ENCODE results near the gene CKAP4. TPM values are rescaled to one million over a fixed set of nuclear protein-coding genes. Genes with fewer than 3 reads are reported as not detected.

Gene CKAP4
- polyA plus RNA-seq, 1 donor: 108 TPM

GRCh38 chr12:106205208-106206069, 42.4 kb downstream of the CKAP4 start:
- no peak for DNase-seq

DNA sequence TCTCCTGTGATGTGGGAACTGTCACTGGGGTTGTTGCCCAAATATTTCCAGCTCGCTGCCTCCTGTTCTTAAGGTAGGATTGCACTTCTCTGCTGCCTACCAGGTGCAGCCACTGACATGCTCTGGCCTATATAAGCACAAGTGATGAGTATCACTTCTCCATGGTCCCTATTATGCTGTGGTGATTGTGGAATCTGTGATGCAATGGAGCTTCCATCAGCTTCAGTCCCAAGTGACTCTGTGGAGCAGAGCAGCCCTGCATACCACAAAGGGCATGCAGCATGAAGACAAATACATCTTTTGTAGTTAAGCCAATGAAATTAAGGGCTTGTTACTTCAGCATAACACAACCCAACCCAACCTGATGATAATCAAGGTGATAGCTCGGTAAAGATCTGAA, 43.5 kb downstream of the CKAP4 start:
- no peak for DNase-seq

- no peak for DNase-seq
Observed at GRCh38 chr12:106197906-106198623, 49.8 kb downstream of the CKAP4 start.

DNA sequence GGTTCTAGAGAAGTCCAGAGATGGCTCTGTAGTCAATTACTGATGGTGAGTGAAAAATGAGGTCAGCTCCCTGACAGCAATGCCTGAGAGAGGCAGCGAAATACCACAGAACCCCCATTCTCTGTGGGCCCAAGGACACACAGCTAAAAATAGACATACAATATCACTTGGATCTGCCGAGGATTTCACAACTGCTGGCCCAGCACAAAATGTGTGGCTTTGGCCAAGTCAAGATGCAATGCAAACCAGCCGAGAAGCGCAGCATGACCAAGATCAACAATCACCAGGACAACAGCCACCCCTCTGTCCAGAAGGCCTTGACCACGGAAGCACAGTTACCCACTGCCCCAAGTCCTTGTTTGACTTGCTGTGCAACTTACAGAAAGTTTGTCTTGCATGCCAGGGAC, 52.2 kb downstream of the CKAP4 start:
- DNase-seq: no peak

- no peak for DNase-seq
Observed at GRCh38 chr12:106194351-106194750, 53.5 kb downstream of the CKAP4 start.

DNA sequence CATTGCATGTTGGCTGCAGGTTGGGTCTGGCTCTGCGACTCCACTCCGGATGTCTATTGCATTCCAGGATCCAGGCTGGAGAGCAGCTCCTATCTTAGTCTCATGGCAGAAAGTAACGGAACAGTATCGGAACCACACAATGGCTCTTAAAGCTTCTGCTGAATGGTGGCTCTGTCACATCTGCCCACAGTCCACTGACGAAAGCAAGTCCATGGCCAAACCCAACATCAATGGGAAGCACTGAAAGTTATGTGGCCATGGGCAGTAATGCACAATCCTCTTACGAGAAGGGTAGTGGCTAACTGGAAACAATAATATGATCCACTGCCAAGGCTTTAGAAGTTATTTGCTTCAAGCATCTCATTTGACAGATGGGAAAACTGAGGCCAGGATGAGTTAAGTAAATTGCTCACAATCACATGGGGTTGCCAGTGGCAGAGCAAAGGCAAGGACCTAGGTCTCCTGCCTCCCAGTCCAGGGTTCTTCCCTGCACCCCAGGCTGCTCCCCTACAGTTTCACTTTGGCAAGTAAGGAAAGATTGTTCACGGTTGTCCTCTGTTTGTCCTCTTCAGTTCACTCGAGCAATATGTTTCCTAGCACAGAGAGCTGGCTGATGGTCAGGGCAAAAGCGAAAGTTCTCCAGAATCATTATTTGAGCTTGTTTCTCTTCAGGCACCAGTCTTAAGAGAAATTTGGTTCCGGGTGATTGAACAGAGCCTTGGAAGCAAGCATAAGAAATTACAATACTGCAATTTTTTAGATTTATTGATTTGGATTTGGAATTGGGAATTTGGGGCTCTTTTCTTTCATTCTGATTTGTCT, 54.2 kb downstream of the CKAP4 start:
- DNase-seq: no peak

DNA sequence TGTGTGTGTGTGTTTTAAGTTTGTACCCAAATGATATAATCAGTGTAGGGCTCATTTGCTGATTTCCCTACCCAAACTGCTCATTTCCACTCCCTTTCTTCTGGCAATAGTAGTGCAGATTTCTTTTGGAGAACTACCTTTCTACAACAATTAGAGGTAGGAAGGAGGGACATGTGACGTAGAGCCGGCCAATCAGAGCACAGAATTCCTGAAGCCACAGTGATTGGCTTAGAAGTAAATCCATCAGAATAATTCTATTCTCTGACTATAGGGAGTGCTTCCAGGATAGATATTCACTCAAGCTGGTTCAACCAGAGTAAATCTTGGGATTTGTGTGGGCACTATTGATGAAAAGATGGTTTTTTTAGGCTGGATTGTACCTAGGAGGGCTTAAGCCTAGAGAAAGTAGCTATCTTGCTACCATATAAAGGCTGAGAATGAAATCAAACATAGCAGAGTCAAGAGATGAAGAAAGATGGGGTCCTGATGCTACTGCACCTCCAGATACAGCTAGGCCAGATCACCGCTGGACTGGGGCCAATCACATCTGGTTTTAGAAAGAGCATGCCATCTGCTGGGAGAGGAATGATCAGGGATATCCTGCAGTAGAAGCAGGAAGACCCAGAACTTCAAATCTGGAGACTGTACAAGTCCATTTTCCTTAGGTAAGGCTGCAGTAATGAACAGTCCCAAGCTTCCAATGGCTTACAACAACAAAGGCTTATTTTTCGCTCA, 55.0 kb downstream of the CKAP4 start:
- DNase-seq: no peak

- no peak for DNase-seq
Observed at GRCh38 chr12:106190581-106190980, 57.2 kb downstream of the CKAP4 start.

DNA sequence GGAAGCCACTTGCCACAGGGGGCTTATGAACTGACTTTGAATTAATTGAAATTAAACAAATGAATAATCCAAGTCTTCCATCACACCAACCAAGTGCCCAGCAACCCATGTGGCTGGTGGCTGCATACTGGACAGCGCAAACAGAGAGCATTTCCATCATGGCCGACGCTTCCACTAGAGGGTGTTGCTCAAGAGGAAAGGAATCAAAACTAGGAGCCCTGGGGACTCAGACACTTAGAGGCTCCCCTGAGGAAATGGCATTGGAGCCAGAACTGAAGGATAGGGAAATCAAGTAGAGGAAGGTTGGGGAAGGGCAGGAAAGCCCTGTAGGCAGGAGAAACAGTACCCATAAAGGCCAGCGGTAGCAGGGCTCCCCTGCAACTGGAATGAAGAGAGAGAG, 58.5 kb downstream of the CKAP4 start:
- DNase-seq: no peak

DNA sequence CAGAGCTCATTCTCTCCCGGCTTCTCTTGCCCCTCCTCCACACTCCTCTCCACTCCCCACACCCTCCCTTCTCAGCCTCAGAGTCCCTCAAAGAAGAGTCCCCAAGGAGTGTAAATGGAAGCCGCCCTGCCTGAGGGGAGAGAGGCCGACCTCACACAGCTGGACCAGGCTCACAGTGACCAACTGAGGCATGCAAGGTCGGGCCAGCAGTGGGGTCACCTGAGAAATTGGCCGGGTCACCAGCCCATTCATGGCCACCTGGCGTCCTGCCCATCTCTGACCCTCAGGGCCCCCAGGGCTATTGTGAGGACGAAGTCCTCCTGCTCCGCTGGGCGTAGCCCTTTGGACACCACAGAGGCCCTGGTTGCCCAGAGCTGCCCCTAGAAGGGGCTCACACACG, 59.6 kb downstream of the CKAP4 start:
- DNase-seq: no peak

Other genes starting within 250 kb of the CKAP4 start
- 9.9 TPM for gene NUAK1, start 109.1 kb downstream of the CKAP4 start, polyA plus RNA-seq (ENCODE audit: insufficient read length)
- gene TCP11L2, start 54.7 kb upstream of the CKAP4 start, polyA plus RNA-seq (ENCODE audit: insufficient read length): 26.7 TPM
- gene POLR3B, start 109.7 kb upstream of the CKAP4 start, polyA plus RNA-seq (ENCODE audit: insufficient read length): 18.3 TPM

Data from left kidney (tissue), 2 donors.